Smooth muscle cell of the brain vasculature (primary cell): ENCODE measurements around the gene OPHN1.
A peak's percentile ranks its signal among the peaks of the same experiment; 100 is the strongest.
"Not testable (repeated sequence)": the region's sequence is repeated elsewhere in the genome, so short reads cannot be mapped to it uniquely, and the experiment has no call there.

Source experiments
- DNase-seq: peaks from one replicate; pipeline ENCODE4 v3.0.0-alpha.2; 2012; ENCODE audit warnings: low read depth, low spot score

Gene OPHN1

DNA sequence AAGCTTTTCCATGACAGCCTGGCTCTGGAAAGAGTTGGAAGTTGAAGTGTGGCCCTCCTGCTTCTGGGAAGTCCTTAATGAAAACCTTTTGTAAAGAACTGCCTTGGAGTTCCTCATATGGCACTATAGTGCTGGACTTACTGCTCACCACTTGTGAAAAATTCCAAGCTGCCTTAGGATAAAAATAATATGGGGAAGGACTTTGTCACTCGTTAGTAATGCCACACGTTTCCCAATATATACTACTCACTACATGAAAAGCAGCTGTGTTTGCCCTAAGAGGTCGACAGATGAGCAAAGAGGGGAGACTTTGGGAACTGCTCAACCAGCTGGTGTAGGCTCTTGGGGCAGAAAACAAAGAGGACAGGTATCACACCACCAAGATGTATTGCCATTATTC is 11.7 kb downstream of the OPHN1 start:
- no peak for DNase-seq

DNA sequence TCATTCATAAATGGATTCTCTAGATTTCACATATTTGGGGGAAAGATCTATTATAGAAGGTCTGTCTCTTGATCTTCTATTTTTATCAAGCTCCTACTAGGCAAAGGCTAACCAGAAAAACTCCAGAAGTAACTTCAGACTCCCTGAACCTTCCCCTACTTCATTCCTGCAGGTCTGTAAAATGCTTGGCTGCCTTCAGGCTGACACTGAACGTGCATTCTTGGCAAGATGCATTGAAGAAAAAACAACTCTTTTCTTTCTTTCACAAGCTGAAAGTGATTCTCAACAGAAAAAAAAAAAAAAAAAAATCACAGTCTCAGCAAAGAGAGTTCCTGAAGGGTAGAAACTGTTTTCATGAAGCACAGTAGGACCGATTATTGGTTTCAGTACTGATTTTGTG is 12.7 kb downstream of the OPHN1 start:
- no peak for DNase-seq

DNA sequence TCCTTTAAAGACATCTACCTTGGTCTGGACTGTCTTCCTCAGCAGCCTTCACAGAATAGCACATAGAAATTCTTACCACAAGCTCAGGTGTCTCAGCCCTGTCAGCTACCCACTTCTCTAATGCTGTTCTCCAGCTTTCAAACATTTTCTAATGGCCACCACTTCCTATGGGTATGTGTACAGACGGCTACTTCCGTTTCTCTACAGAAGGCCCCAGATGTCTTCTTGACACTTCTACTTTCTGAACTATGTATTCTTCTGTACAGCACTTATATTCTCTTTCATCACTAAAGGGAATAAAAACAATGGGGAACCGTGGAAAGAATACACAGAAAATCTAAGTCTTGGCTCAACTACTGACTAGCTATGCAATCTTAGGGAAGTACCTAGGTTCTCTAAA is 13.3 kb downstream of the OPHN1 start:
- no peak for DNase-seq

DNA sequence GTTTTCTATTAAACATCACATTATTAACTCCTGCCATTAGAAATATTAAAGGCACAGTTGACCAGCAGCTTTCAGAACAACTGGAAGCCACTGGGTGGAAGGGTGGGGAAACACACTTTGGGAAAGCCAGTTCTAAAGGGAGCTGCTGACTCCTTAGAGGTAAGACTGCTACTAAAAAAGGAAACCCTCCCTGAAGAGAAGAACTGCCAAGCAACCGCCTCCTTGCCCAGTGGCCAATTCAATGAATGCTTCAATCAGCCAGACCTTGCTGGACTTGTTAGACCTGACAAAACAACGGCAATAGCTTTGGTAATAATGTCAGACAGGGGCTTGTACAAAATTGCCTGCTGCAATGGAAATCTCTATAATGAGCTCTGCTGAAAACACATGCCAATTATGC is 15.6 kb downstream of the OPHN1 start:
- DNase-seq = no peak

DNA sequence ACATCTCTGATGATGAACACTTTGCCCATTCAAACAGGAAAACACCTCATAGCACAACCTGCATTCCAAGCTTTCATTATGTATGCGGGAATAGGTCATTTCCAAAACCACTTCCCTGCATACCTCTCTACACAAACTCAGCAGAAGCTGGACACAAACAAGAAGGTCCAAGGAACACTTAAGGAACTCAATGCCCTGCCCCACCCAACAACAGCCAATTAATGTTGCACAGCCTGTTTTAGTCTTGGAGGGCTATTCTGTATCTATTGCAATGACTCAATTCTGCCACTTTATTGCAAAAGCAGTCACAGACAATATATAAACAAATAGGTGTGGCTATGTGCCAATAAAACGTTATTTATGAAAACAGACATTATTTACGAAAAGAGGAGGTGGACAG is 16.7 kb downstream of the OPHN1 start:
- DNase-seq = no peak

DNA sequence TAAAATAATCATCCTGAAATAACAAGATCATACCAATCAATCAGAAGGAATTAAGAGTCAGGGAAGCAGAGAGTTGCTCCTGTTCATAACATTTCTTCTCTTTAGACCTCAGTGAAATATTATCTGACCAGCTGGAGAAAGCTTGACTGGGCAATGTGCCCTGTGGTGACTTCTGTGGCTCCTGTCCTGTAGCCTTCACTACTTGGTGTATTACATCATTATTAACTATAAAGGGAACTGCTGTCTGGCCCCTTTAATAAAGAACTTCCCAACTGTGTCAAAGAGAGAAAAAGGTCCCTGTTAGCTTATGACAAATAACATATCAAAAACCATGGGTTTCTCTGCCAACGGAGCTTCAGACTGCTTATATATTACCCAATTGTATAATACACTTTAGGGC is 18.0 kb downstream of the OPHN1 start:
- DNase-seq = no peak

DNA sequence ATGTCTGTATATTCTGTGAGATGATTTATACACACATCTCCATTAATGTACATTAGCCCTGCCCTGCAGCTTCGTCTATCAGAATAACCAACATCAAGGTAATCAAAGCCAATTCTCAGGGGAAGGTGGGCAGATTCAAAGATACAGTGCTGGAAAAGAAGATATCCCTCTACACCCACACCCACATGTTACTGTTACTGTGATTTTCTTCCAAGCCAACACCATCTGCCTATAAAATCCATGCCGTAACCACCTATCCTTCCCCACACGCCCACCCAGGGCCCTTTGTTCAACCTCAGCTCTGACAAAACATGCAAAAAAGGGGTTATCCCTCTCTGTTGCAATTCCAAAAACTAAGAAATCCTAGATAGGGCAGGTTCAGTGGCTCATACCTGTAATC is 20.0 kb downstream of the OPHN1 start:
- DNase-seq = no peak

DNA sequence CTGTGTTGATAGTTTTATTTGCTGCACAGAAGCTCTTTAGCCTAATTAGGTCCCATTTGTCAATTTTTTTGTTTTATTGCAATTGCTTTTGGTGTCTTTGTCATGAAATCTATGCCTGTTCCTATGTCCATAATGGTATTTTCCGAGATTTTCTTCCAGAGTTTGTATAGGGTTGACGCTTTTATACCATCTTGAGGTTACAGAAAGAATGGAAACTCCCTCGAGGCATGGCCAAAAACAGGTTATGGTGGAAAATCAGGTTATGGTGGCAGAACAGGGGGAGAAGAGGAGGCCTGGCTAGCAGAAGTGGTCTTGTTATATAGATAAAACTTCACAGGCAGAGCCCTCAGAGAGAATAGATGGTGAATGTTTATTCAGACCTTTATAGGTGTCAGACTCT is 21.6 kb downstream of the OPHN1 start:
- no peak for DNase-seq

DNA sequence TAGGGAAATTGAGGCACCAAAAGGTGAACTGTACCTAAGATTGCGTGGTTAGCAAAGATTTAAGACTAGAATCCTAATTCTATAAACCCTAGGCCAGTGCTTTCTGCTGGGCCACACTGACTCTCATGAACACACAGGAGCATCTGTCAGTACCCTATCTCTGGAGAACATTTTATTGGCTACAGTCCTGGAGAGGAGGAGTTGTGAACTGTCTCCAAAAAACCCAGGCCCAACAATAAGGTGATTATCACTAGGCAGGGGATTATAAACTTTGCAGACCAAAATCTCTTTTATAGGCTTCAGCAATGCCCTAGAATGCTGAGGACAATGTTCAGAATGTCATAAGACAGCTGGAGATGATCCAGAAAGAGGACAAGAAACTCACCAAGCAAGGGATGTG is 24.1 kb downstream of the OPHN1 start:
- no peak for DNase-seq

DNA sequence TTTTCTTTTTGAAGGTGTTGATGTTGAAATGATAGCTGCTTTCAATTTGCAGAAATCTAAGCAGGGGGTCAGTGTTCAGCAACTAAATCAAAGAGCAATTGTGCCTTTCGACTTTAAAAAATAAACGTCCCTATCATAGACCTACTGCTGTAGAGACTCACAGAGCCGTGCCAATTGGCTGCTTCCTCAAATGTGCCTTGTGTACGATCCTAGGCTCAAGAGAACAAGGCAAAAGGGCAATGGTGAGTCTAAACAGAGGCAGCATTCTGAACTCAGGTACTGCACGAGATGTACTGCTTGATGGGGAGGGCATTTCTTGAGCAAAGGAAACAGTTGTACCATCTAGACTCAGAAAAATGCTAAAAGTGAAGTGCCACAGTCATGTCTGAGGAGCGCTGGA is 29.8 kb downstream of the OPHN1 start:
- DNase-seq = no peak

DNA sequence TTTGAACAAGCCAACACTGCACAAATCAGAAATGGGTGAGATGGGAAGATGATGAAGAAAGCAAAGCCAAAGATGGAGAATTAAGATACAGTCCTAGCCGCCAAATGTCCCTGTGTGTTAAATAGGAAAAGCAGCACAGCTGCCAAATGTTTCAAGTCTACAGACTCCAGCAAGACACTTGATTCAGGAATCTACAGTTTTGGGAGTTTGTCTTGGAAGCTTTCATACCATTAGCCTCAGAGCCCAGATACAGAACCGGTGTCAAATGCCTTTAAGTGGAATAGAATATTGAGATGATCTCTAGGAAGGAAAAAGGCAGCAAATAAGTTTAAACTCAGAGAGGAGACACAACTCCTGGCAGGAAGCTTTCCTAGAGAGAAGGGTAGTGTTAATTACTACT is 30.3 kb downstream of the OPHN1 start:
- no peak for DNase-seq

DNA sequence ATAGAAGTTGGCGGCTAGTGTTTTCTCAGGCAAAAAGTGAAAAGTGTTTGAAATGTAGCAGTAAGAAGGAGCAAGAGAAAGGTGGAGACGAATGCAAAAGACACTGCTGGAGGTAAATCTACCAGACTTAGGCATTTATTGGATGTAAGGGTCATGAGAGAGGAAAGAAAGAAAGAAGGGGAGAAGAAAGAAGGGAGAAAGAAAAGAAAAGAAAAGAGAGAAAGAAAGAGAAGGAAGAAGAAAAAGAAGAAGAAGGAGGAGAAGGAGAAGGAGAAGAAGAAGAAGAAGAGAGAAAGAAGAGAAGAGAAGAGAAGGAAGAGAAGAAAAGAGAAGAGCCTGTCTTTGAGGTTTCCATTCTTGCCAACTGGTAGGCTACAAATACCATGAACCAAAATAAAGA is 31.2 kb downstream of the OPHN1 start:
- DNase-seq = no peak

DNA sequence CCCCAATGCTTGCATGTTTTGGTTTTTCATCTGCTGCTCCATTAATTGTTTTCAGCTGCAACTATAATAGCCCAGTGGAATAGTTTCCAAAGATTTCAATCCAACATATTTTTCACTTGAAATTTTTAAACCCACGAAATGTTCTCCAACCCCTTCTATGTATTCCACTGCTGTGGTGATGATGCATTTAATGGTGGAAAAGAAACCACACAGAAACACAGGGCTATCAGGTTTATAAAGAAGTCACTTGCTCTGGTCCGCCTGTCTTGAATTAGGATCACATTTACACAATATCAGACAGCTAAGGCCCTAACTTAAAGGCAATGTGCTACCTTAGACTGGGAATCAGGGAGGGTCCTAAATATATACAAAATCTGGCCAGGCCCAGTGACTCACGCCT is 35.0 kb downstream of the OPHN1 start:
- no peak for DNase-seq

DNA sequence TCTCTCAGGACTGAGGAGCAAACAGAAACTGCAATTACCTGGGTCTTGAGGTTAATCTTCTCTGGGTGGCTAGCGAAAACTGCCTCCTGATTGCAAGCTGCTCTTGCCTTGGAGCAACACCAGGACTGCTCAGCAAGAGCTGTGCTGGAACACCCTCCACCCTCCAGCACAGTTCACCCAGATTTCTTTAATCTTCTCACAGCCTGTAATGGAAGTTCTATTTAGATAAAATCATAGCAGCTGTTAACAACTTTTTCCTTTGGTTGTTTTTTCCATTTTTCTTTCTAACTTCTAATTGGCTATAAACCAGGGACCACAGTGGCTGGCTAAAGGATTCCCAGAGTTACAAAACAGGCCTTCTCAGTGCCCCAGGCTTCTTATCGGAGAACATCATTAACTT is 36.3 kb downstream of the OPHN1 start:
- DNase-seq = no peak

DNA sequence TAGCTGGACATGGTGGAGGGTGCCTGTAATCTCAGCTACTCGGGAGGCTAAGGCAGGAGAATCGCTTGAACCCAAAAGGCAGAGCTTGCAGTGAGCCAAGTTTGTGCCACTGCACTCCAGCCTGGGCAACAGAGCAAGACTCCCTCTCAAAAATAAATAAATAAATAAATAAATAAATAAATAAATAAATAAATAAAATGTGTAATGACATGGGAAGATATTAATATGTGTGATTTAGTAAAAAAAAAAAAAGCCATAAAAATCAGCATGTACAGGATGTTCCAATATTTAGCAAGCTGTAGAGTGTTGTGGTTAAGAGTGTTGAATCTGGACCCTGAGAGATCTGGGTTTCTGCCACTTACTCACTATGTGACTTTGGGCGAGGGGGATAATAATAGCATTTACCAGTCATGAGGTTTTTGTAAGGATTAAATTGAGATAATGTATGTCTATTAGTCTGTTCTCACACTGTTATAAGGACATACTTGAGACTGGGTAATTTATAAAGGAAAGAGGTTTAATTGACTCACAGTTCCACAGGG is 43.8 kb downstream of the OPHN1 start:
- not testable (repeated sequence) for DNase-seq

DNA sequence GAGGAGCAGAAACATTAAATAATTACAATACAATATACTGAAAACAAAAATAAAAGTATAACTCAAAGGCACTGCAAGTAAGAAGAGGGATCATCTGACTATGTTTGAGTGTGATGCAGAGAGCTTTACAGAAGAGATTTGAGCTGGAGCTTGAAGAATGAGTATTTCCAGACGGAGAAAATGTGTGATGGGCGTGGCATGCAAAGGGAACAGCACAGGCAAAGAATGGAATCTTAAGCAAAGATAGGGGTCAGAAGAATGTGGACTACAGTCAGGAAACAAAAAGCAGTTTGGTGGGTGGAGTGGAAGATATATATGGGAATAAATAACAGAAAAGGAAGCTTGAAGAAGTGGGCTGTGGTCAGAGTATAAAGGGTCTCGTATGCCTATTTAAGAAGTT is 45.5 kb downstream of the OPHN1 start:
- no peak for DNase-seq

DNA sequence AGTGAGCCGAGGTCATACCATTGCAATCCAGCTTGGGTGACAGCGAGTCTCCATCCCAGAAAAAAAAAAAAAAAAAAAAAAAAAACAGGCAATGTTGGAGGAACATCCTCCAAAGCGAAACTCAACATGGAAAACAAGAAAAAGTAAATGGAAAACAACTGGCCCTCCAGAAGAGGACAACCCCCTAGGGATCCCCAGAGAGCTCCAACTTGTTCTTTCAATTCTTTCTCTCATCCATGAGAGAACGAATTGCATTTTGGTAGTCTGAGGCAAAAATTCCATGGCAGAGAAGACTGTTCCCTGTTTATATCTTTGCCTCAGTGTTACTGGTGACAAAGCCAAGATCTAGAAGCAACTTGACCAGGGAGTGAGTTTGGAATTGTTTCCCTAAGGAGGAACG is 49.8 kb downstream of the OPHN1 start:
- no peak for DNase-seq

DNA sequence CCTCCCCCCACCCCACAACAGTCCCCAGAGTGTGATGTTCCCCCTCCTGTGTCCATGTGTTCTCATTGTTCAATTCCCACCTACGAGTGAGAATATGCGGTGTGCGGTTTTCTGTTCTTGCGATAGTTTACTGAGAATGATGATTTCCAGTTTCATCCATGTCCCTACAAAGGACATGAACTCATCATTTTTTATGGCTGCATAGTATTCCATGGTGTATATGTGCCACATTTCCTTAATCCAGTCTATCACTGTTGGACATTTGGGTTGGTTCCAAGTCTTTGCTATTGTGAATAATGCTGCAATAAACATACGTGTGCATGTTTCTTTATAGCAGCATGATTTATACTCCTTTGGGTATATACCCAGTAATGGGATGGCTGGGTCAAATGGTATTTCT is 55.7 kb downstream of the OPHN1 start:
- DNase-seq = not testable (repeated sequence)

DNA sequence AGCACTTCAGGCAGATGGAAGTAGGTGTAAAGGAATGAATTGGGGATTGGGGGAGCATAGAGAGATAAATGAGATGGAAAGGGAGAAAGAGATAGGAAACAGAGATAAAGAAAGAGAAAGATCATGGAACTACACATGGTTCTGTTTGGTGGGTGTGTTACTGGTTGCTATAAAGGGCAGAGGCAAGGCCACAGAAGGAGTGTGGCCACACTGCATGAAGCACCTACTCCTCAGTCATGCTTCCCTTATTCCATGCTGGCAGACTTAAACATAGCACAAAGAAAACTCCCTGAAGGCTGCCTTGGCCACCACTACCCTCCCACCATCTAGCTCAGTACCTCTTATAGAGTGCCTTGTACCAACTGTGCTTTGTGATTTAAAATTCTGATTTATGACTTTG is 56.9 kb downstream of the OPHN1 start:
- DNase-seq = no peak

DNA sequence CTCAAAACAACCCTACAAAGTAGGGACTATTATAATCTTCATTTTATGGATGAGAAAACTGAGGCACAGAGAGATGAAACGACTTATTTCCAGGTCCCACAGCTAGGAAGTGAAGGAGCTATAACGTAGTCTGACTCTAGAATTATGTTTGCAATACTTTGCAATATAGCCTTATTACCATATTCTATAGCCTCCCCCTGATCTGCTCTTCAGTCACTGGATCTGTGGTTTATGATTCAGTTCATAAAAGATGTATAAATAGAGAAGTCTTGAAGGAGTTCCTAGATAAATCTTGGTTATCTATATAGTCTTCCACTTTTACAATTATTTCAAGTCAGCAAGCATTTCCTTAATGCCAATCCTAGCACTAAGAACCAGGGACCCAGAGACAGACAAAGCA is 57.5 kb downstream of the OPHN1 start:
- DNase-seq = no peak

DNA sequence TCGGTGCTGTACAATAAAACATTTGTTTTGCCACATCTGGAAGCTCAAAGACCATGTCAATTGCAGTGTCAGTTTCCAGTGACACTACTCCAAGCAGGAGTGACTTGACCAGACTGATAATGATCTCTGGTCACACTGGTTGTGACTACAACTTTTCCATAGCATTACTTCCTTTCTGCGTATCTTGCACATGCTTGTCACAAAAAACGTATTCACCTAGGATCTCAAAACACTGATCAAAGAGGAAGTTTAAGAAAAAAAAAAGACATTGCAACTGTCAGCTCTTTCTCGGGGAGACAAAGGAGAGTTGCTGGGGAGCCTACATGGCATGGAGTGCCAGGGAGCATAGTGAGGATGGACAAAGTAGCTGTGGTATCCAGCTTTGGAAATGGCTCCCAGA is 60.6 kb downstream of the OPHN1 start:
- no peak for DNase-seq

DNA sequence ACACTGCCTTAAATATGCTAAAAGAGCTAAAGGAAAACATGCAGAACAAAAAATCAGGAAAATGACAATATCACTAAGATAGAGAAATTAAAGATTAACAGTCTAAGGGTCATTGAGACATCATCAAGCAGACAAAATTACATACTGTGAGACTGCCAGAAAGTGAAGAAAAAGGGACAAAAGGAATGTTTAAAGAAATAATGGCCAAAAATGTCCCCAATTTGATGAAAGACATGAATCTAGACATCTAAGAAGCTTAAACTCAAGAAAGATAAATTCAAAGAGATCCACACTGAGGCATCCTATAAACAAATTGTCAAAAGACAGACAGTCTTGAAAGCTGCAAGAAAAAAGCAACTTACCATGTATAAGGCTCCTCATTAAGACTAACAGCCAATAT is 63.7 kb downstream of the OPHN1 start:
- no peak for DNase-seq

DNA sequence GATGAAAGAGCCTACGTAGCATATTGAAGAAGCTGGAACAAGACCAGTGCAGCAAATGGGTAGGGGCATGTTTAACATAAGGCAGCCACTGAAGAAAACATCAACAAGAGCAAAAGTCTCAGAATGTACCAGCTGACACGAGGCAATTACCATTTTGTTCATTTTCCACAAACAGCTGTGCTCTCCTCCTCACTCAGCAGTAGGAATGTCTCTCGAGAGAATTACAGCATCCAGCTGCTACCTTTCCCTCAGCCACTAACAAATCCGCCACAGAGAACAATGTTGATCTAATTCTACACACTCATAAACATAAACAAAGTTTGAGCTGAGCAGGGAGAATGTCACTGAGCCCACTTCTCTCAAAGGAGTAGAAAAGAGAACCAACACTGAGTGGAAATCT is 68.0 kb downstream of the OPHN1 start:
- peak; percentile 1 for DNase-seq

DNA sequence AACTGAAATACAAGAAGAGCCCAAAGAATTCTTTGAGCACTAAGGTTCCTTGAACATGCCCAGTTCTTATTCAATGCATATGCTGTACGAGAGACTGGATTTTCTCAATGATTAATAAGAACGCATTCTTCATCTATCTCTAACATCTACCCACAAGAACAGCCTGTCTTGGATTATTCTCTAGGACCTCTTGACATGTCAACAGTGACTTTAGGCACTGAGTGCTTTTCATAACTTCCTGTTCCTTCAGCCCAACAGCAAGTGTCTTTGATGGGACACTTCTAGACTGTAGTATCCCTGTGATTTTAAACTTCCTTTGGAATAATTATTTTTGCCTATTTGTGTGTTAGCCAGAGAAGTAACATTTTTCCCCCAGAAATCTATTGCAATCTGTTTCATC is 69.3 kb downstream of the OPHN1 start:
- DNase-seq = no peak

DNA sequence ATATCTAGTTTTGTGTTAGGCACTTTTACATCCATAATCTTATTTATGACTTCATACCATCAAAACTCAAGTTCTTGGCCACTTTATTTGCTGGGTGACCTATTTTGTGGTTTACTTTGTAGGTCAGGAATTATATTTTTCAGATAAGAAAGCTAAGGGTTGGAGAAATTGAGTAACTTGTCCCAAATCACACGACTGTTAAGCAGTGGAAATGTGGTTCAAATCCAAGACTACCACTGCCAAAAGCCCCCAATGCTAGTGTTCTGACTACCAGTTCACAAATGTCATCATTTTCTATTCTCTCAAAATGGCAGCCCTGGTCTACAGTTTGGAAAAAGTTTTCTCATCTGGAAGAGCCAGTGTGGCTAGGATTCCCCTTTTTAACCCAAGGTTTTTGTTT is 74.6 kb downstream of the OPHN1 start:
- DNase-seq = no peak
